DOHH2 (cell line): ENCODE data around the gene TTI1.

Experiments
- H3F3A ChIP-seq: fragments of 200-600 bp; sonication (generic), shearing (Covaris generic); 2 replicates; pipeline ENCODE4 v1.6.0; 2016; ENCODE audit warnings: antibody characterized with exemption, mild to moderate bottlenecking; ENCODE audit not compliant: control insufficient read depth, insufficient read depth
- H3K27ac ChIP-seq: fragments of 200-600 bp; sonication (generic); 2 replicates; pipeline ENCODE4 v1.5.1; 2014; ENCODE audit warnings: low read depth, mild to moderate bottlenecking, low read length, moderate library complexity
- H3K27me3 ChIP-seq: fragments of 200-600 bp; sonication (generic); 2 replicates; pipeline ENCODE4 v1.6.1; 2014; ENCODE audit warnings: mild to moderate bottlenecking, low read length, mixed read lengths; ENCODE audit not compliant: control insufficient read depth
- H3K36me3 ChIP-seq: fragments of 200-600 bp; sonication (generic); 2 replicates; pipeline ENCODE4 v1.6.1; 2014; ENCODE audit warnings: mild to moderate bottlenecking, low read length, moderate library complexity, mixed read lengths; ENCODE audit not compliant: control insufficient read depth
- H3K4me1 ChIP-seq: fragments of 200-600 bp; sonication (generic); 2 replicates; pipeline ENCODE4 v1.6.1; 2014; ENCODE audit warnings: mild to moderate bottlenecking, low read length, mixed read lengths; ENCODE audit not compliant: control insufficient read depth
- H3K4me2 ChIP-seq: fragments of 200-600 bp; sonication (generic); 2 replicates; pipeline ENCODE4 v1.6.0; 2014; ENCODE audit warnings: mild to moderate bottlenecking, low read length, moderate library complexity
- H3K4me3 ChIP-seq: fragments of 200-600 bp; sonication (generic); 2 replicates; pipeline ENCODE4 v1.5.1; 2014; ENCODE audit warnings: mild to moderate bottlenecking, low read length, mixed read lengths
- H3K79me2 ChIP-seq: fragments of 200-600 bp; sonication (generic); 2 replicates; pipeline ENCODE4 v1.6.1; 2014; ENCODE audit warnings: mild to moderate bottlenecking, low read length, mixed read lengths; ENCODE audit not compliant: control insufficient read depth
- H3K9me2 ChIP-seq: fragments of 200-600 bp; sonication (generic); replicated peaks from 2 replicates; pipeline ENCODE4 v1.6.1; 2014; ENCODE audit warnings: mild to moderate bottlenecking, low read length, mixed read lengths; ENCODE audit not compliant: control insufficient read depth
- H3K9me3 ChIP-seq: fragments of 200-600 bp; sonication (generic); 2 replicates; pipeline ENCODE4 v1.6.1; 2014; ENCODE audit warnings: antibody characterized with exemption, low read length, mixed read lengths; ENCODE audit not compliant: control insufficient read depth, insufficient read depth
- H4K20me1 ChIP-seq: fragments of 200-600 bp; sonication (generic); 2 replicates; pipeline ENCODE4 v1.6.0; 2014; ENCODE audit warnings: low read depth, mild to moderate bottlenecking, antibody characterized with exemption, low read length, moderate library complexity; ENCODE audit not compliant: control insufficient read depth, insufficient read depth
- CTCF ChIP-seq: fragments of 200-600 bp; sonication (generic); IDR thresholded peaks from one replicate; pipeline ENCODE4 v1.5.1; 2014; ENCODE audit warnings: antibody characterized with exemption, mild to moderate bottlenecking, low read depth, low read length; ENCODE audit not compliant: poor library complexity, severe bottlenecking
- EZH2phosphoT487 ChIP-seq: fragments of 200-600 bp; sonication (generic); IDR thresholded peaks from 2 replicates; pipeline ENCODE4 v1.6.1; 2017; ENCODE audit warnings: borderline replicate concordance, mild to moderate bottlenecking, antibody characterized with exemption, low read length, moderate library complexity, mixed read lengths

The TTI1 gene

GRCh38 chr20:37941992-37942391, 91.3 kb downstream of the TTI1 start:
- H3K4me2 ChIP-seq = no peak overlapping the region

GRCh38 chr20:37941332-37941731, 91.9 kb downstream of the TTI1 start:
- Histone ChIP-seq H3K4me1 (no peaks in the 10 kb centered on the region; the same call in none of the 2 replicates), H3K4me3 (no peak overlapping the region), H3K27me3 (no peaks in the 10 kb centered on the region), H3K36me3 (no peaks in the 10 kb centered on the region), H4K20me1 (no peaks in the 10 kb centered on the region), H3K9me2 (no peaks in the 10 kb centered on the region), H3F3A (no peaks in the 10 kb centered on the region), H3K9me3 (no peaks in the 10 kb centered on the region), H3K4me2 (no peak overlapping the region), H3K27ac (no peak overlapping the region), H3K79me2 (no peaks in the 10 kb centered on the region)
- TF ChIP-seq CTCF = peak; percentile 48
- no peak for TF ChIP-seq EZH2phosphoT487

More at GRCh38 chr20:37941992-37942391, 91.3 kb downstream of the TTI1 start:
- no peak overlapping the region for H3K27ac ChIP-seq
- no peaks in the 10 kb centered on the region for H4K20me1 ChIP-seq
- no peaks in the 10 kb centered on the region; the same call in none of the 2 replicates for H3K4me1 ChIP-seq
- H3K36me3 ChIP-seq = no peaks in the 10 kb centered on the region
- H3F3A ChIP-seq = no peaks in the 10 kb centered on the region
- H3K9me2 ChIP-seq = no peaks in the 10 kb centered on the region
- H3K79me2 ChIP-seq = no peaks in the 10 kb centered on the region
- no peak overlapping the region for H3K4me3 ChIP-seq
- H3K27me3 ChIP-seq = no peaks in the 10 kb centered on the region
- H3K9me3 ChIP-seq = no peaks in the 10 kb centered on the region
- no peak for TF ChIP-seq CTCF
- no peak for TF ChIP-seq EZH2phosphoT487

GRCh38 chr20:37940858-37941257, 92.4 kb downstream of the TTI1 start:
- Histone ChIP-seq H3K4me2 (no peak overlapping the region), H3K36me3 (no peaks in the 10 kb centered on the region), H3K79me2 (no peaks in the 10 kb centered on the region), H3F3A (no peaks in the 10 kb centered on the region), H3K4me1 (no peaks in the 10 kb centered on the region; the same call in none of the 2 replicates), H3K9me3 (no peaks in the 10 kb centered on the region), H3K4me3 (no peak overlapping the region), H3K9me2 (no peaks in the 10 kb centered on the region), H3K27me3 (no peaks in the 10 kb centered on the region), H3K27ac (no peak overlapping the region), H4K20me1 (no peaks in the 10 kb centered on the region)
- no peak for TF ChIP-seq CTCF
